HG02623 (cell line): Measurements from ENCODE around the gene ACSL5.
"Not testable (repeated sequence)": the region's sequence is repeated elsewhere in the genome, so short reads cannot be mapped to it uniquely, and the experiment has no call there.

Source experiments
- ATAC-seq: cut with Tn5 transposase; IDR thresholded peaks from one replicate; pipeline ENCODE4 v1.9.1; 2021; ENCODE audit warnings: moderate library complexity; ENCODE audit not compliant: unreplicated experiment

ACSL5 gene

DNA sequence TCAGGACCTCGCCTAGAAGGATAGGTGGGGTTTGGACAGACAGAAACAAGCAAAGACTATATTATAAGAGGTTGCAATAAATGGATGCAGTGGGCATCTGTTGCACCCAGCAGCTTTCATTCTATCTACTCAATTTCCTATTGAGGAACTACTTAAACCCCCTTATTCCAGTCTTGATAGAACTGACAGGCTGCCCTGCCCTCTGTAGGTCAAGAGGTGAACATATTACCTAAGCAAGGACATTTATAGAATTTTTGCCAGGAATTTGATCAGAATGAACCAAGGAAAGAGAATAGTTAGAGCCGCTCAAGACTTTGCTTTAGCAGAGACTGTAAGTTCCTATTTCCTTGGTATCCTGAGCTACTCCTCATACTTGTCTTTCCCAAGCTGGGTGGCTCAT lies 82.6 kb downstream of the ACSL5 start:
- ATAC-seq, result no peak

DNA sequence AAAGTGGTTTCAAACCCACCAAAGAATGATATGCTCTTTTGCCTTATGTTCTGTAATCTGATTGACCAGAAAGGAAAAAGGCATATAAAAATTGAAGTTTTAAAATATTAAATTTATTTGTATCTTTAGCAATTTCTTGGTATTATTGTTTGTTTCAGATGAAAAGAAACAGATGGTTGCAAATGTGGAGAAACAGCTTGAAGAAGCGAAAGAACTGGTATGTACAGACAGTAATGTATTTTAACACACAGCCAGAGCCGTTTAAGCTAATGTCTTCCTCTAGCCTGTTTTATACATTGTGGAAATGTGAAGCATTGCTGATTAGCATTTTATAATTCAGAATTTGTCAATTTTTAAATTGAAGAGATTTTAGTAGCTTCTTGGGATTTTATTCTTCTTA lies 86.5 kb downstream of the ACSL5 start:
- no peak for ATAC-seq

DNA sequence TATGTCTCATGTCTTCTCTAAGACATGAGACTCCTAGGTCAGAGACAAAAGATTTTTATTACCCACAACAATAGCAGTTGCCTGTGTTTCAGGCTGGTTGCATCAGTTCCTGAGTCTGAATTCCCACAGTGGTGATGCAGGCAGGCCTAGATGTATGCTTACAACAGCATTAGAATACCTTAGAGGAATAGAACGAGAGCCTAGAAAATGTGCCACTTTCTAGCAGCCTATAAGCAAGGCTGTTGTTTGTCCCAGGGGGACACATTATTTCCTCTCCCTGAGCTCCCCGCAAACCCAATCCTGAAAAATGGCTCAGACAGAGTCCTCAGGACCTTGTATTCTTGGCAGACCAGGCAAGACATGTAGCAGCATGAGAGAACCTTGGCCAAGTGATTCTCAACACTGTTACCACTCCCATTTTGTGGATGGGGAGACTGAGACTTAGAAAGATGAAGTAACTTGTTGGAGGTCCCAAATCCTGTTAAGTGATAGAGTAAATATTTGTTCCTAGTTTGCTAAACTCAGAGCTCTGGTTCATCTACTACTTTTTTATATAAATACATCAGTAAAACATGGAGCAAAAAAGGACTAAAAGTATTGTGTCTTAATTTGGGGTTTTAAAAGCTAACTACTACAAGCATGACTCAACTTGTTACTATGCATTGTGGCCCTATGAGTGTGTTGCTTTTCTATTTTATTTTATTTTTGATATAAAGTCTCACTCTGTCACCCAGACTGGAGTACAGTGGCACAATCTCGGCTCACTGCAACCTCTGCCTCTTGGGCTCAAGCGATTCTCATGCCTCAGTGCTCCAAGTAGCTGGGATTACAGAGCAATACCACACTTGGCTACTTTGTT lies 87.3 kb downstream of the ACSL5 start:
- no peak for ATAC-seq

DNA sequence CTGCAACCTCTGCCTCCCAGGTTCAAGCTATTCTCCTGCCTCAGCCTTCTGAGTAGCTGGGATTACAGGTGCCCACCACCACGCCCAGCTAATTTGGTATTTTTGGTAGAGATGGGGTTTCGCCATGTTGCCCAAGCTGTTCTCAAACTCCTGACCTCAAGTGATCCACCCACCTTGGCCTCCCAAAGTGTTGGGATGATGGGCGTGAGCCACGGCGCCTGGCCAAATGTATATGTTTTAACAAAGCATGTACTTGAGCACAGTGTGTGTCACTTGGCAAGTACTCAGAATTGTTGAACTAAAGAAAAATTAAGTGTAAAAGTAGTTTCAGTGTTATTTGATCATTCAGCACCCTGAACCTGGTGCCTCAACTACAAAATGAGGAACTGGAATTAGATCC lies 90.2 kb downstream of the ACSL5 start:
- ATAC-seq, result not testable (repeated sequence)

DNA sequence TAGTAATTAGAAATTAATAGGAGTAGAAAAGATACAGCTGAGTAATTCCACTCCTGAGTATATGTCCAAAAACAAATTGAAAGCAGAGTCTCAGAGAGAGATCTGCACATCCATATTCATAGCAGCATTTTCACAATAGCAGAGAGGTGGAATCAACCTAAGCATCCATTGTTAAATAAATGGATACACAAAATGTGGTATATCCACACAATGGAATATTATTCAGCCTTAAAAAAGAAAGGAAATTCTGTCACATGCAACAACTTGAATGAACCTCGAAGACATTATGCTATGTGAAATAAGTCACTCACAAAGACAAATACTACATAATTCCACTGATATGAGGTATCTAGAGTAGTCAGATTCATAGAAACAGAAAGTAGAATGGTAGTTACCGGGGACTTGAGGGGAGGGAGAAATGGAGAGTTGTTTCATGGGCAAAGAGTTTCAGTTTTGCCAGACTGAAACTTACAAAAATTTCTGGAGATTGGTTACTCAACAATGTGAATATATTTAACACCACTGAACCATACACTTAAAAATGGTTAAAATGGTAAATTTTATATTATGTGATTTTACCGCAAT lies 91.5 kb downstream of the ACSL5 start:
- ATAC-seq, result peak; percentile 71

DNA sequence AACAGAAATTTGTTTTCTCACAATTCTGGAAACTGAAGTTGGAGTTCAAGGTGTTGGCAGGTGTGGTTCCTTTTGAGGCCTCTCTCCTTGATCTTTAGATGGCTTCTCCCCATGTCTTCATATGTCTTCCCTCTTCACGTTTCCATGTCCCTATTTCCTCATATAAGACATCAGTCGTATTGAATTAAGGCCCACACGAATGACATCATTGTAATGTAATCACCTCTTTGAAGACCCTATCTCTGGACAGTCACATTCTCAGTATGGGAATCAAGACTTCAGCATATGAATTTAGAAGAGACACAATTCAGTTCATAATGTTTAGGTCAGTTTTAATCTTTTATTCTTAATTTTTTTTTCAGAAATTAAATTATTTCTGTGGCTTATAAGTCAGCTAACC lies 92.9 kb downstream of the ACSL5 start:
- ATAC-seq, result no peak

DNA sequence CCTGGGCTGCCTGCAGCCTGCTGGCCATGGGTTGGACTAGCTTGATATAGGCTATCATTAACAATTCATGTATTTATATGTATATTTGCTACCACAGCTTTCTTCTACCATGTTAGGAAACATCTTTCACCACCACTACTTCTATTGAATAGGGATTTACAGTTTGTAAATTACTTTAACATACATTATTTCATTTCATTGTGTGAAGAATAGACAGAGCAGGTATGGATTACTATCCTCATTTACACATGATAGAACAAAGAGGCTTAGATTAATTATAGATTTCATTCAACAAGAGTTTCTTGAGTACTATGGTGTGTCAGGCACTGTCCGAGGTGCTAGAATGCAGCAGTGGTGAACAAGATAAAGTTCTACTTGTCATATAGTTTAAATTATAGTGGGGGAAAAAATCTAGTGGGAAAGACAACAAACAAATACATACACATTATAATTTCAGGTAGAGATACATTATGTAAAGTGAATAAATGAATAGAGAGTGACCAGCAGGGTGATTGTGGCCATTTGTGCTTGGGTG lies 93.7 kb downstream of the ACSL5 start:
- ATAC-seq, result no peak

DNA sequence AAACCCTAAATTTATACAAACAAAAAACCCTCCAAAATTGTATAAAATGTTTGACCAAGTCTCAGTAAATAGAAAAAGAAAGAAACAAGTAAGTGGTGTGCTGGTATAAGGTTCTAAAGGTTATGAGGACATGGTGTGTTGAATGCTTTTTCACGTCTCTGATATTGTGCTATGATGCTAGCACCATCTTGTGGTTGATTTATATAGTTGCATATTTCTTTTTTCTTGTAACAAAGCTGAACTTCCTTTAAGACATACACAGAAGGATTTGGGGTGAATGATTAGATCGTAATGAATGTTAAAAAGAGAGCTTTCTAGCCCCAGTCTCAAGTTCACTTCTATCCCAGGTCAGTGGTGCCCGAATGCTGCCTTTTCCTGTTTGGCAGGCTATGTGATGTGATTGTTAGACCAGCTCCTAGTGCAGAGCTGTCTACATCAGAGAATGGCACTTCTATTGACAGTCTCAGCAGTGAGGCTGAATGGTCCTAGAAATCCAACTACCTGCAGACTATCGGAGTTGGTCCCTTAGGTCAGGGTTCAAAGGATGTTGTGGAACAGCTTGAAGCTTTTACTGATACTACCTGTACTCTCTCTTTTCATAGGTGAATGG lies 98.1 kb downstream of the ACSL5 start:
- peak; percentile 60 for ATAC-seq

DNA sequence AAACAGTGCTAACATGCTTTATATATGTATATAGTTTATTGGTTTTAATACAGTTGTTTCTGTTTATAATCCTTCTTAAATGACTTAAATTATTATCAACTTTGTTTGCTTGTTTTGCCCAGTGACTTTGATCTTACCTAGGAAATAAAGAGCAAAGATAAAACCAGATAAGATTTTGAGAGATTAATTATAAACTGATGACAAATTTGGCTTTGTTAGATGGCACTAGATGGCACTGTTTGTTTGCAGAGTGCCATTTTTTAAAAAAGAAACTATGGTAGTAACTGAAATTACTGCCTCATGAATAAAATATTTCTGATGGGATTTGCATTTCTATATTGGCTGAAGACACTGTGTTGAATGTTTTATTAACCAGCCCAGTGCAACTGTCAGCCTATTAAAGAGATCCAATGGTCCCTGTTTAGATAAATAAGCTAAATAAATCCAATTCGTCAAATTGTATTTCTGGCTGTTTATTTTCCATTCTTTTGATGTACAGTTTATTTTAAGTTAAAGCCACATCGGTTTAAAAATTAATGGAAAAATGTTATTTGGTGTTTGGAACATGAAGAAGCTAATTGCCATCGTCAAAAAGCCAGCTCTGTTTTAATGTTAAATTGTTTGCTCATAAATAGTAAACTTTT lies 101.8 kb downstream of the ACSL5 start:
- ATAC-seq, result no peak
